HG03378 (cell line): ENCODE measurements around the gene MLXIP.
A peak's percentile ranks its signal among the peaks of the same experiment; 100 is the strongest.
"Not testable (repeated sequence)": the region's sequence is repeated elsewhere in the genome, so short reads cannot be mapped to it uniquely, and the experiment has no call there.

Source experiments
- ATAC-seq: cut with Tn5 transposase; IDR thresholded peaks from one replicate; pipeline ENCODE4 v1.9.1; 2021; ENCODE audit warnings: mild to moderate bottlenecking, moderate library complexity; ENCODE audit not compliant: unreplicated experiment

MLXIP gene

GRCh38 chr12:122051231-122051876 is 27.2 kb upstream of the MLXIP start:
- no peak for ATAC-seq

DNA sequence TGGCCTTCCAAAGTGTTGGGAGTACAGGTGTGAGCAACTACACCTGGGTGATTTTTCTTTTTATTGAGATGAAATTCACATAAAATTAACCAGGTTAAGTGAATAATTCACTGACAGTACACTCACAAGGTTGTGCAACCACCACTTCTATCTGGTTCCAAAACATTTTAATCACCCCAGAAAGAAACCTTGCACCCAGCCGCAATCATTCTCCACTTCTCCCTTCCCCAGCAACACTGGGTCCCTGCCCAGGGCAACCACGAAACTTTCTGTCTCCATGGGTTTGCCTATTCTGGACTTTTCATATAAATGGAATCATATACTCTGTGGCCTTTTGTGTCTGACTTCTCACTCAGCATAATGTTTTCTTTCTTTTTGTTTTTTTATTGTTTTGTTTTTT is 26.3 kb upstream of the MLXIP start:
- no peak for ATAC-seq

DNA sequence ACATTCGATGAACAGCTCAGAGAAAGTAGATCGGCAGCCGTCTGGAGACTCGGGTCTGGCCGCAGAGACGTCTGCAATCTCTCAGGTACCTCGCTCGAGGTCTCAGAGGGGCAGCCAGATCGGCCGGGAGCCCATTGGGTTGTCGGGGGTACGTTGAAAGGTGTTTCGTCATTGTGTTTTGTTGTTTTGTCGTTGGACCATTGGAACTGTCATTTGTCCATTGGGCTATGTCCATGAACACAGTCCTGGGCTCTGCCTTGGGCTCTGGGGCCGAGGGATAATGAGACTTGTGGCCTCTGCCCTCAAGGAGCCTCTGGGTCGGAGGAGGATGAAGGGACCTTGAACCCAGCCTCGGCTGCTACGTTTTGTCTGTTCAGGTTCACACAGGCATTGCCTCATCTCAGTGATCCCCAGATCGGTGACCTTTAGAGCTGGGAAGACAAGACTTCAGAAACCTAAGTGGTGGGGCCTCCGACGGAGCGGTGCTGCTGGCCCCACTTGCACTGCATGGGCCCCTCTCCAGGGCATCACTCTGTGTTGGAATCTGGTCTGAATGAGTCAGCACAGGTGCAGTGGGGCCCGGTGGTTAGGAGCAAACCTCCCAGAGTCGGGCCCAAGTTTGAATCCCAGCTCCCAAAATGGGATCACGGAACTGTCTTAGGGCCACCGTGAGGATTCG is 23.6 kb upstream of the MLXIP start:
- ATAC-seq = no peak

GRCh38 chr12:122056406-122056805 is 22.1 kb upstream of the MLXIP start:
- not testable (repeated sequence) for ATAC-seq

DNA sequence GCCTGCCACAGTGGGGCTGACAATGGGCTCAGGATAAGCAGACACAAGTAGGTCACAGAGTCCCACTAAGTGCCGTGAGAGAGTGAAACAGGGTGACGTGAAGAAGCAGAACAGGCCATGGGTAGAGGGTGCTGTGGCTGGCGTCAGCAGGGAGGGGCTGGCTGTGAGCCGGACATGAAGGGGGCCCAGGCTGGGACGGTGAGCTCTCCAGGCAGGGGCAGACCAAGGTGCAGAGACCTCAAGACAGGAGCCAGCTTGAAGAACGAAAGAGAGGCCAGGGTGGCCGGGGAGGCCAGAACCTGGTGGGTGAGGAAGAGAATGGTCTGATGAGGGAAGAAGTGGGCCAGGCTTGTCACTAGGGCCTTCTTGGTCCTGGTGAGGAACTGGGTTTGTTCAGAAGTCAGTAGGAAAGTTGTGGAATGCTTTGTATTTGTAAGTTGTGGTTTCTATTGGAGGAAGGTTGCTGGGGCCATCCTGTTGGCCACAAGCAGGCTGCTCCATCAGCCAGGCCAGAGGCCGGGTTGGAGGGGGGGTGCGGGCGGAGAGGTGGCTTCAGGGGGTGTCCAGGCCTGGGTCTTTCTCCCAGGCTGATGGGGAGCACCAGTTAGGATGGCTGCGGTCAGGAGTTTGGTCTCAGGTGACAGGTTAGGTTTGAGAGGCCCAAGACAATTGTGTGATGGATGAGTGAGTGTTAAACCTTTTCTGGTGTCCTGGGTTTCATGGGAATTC is 21.4 kb upstream of the MLXIP start:
- no peak for ATAC-seq

GRCh38 chr12:122057769-122058168 is 20.8 kb upstream of the MLXIP start:
- ATAC-seq = no peak

- ATAC-seq = no peak
Measured at GRCh38 chr12:122058549-122059149, 19.9 kb upstream of the MLXIP start.

GRCh38 chr12:122059203-122059960 is 19.2 kb upstream of the MLXIP start:
- no peak for ATAC-seq

DNA sequence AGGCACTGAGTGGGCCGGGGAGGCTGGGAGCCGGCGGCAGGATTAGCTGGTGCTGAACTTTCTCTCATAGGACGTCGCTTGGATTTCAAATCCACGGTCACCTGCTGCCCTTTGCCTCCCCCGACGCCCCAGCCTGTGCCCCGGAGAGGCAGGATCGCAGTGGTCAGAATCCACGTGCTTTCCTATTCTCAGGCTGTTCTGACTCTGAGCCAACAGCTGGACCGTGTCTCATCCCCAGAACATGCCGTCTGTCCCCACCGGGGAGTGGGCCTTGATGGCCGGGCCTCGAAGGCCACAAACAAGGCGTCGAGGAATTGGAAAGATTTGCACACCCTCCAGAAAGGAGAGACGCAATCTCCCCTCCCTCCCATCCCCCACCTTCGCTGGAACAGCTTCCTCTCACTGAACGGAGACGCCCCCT is 18.5 kb upstream of the MLXIP start:
- no peak for ATAC-seq

- no peak for ATAC-seq
Measured at GRCh38 chr12:122061253-122061652, 17.3 kb upstream of the MLXIP start.

GRCh38 chr12:122062832-122063693 is 15.5 kb upstream of the MLXIP start:
- ATAC-seq = no peak

DNA sequence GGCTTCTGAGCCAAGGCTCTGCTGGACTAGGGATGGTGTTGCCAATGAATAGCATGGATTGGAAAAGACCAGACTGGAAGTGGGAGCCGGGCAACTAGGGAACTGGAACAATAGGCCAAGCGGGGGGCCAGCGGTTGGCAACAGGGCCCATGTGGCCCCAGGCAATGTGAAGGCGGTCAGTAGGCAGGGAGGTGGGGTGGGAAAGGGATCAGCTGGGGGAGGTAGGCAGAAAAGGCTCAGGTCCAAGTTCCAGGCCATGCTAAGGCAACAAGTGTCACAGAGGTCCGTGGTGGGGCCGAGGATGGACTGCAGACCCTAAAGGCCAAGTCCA is 14.9 kb upstream of the MLXIP start:
- ATAC-seq = no peak

GRCh38 chr12:122064025-122064777 is 14.4 kb upstream of the MLXIP start:
- ATAC-seq = no peak

DNA sequence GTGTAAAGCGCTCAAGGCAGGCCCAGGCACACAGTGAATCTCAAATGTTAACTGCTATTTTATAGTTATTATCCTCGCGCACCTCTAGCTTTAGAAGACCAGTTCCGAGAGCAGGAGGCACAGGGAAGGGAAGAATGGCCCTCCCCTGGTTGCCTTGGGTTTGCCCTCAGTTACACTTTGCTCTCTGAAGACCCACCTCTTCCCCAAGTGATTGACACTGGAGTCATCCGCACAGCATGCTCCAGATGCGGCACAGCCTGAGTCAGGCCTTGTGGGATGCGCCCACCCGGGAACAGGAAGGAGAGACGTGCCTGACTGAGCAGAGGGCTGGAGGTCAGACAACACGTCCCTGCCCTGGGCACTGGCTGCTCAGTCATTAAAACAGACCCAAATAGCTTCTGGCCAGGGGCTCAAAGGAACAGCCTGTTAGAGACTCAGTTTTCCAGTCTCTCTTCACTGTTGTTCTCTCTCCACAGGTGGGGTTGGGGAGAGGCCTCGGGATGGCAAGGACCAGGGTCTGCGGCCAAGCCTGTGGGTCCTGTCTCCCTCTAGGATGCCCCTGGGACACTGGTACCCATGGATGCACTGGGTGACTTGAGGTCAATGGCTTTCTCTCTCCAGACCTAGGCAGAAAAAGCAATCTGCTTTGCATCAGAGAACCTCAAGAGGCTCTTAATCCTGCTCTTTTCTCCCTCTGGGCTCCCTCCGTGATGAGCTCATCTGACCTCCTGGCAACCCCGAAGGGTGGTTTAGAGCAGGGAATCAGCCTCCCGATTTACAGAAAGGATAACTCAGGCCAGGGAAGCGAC is 13.6 kb upstream of the MLXIP start:
- no peak for ATAC-seq

- ATAC-seq = no peak
Measured at GRCh38 chr12:122067548-122067947, 11.0 kb upstream of the MLXIP start.

GRCh38 chr12:122067966-122068365 is 10.6 kb upstream of the MLXIP start:
- ATAC-seq = peak; percentile 86

DNA sequence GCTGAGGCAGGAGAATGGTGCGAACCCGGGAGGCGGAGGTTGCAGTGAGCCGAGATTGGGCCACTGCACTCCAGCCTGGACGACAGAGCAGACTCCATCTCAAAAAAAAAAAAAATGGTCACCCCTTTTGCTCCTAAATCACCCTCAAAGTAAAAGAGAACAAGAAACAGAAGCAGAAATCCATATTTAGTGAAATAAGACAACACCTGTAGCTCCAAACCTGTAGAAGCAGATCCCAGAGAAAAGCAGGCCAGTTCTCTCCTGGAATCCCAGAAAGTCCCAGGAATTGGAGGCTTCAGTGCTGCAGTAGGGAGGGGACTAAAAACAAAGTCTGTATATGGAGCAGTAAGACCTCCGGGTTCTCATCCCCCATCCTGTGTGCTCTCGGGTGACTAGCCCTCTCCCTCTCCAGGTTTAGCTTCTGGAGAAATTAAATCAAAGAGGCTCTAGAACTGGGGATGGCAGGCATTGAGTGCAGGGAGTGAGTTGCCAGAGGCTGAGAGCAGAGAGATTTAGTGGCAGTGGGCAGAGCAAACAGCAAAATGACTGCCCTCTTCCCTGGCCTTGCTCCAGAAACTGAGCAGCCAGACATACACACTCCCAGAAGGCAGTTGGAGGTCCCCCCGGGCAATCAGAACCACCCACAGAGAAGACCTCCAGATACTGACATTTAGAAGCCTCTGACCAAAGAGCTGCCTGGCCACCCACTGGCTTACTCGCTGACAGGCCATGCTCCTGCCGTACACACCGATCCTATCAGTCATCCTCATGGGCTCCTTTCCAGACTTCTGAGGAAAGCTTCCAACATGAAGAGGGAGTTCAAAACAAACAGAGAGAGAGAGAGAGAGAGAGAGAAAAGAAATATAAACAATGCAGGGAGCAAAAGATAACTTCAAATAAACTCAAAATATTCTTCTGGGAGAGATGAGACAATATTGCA is 6.3 kb upstream of the MLXIP start:
- ATAC-seq = no peak

GRCh38 chr12:122073815-122074214 is 4.7 kb upstream of the MLXIP start:
- ATAC-seq = no peak
